Measurements from ENCODE around the gene BCKDHB.

DNA sequence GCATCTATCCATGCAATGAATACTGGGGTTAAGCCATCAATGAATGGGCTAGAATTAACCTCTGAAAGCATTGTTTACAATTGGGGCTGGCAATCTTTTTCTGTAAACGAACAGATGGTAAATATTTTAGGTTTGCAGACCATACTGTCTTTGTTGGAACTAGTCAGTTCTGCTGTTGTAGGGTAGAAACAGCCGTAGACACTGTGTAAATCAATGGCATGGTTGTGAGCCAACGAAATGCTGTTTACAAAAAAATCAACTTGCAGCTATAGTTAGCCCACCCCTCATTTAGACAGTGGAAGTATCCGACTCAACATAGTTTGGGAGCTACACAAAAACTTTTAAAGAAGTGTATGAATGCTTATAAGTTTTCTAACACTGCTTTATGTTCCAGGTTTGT, 91.5 kb downstream of the BCKDHB start:
- TF ChIP-seq NFE2L1 (CRISPR knock-in tag; IDR thresholded peaks at IDR 0.05), result no peak
- TF ChIP-seq, protein P1, sequence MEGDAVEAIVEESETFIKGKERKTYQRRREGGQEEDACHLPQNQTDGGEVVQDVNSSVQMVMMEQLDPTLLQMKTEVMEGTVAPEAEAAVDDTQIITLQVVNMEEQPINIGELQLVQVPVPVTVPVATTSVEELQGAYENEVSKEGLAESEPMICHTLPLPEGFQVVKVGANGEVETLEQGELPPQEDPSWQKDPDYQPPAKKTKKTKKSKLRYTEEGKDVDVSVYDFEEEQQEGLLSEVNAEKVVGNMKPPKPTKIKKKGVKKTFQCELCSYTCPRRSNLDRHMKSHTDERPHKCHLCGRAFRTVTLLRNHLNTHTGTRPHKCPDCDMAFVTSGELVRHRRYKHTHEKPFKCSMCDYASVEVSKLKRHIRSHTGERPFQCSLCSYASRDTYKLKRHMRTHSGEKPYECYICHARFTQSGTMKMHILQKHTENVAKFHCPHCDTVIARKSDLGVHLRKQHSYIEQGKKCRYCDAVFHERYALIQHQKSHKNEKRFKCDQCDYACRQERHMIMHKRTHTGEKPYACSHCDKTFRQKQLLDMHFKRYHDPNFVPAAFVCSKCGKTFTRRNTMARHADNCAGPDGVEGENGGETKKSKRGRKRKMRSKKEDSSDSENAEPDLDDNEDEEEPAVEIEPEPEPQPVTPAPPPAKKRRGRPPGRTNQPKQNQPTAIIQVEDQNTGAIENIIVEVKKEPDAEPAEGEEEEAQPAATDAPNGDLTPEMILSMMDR (IDR thresholded peaks at IDR 0.05), result no peak
- no peak for TF ChIP-seq KAT7 (CRISPR knock-in tag; IDR thresholded peaks at IDR 0.05; ENCODE audit: borderline replicate concordance)
- TF ChIP-seq FOXJ3 (CRISPR knock-in tag; IDR thresholded peaks at IDR 0.05; ENCODE audit: borderline replicate concordance), result no peak
- TF ChIP-seq, protein P2, sequence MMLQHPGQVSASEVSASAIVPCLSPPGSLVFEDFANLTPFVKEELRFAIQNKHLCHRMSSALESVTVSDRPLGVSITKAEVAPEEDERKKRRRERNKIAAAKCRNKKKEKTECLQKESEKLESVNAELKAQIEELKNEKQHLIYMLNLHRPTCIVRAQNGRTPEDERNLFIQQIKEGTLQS (CRISPR knock-in tag; conservative IDR thresholded peaks at IDR 0.05), result no peak
- TF ChIP-seq, protein P3, sequence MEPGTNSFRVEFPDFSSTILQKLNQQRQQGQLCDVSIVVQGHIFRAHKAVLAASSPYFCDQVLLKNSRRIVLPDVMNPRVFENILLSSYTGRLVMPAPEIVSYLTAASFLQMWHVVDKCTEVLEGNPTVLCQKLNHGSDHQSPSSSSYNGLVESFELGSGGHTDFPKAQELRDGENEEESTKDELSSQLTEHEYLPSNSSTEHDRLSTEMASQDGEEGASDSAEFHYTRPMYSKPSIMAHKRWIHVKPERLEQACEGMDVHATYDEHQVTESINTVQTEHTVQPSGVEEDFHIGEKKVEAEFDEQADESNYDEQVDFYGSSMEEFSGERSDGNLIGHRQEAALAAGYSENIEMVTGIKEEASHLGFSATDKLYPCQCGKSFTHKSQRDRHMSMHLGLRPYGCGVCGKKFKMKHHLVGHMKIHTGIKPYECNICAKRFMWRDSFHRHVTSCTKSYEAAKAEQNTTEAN (CRISPR knock-in tag; IDR thresholded peaks at IDR 0.05), result no peak
- no peak for TF ChIP-seq ZNF317 (CRISPR knock-in tag; IDR thresholded peaks at IDR 0.05; ENCODE audit: borderline replicate concordance, low read depth)
- TF ChIP-seq, protein P4, sequence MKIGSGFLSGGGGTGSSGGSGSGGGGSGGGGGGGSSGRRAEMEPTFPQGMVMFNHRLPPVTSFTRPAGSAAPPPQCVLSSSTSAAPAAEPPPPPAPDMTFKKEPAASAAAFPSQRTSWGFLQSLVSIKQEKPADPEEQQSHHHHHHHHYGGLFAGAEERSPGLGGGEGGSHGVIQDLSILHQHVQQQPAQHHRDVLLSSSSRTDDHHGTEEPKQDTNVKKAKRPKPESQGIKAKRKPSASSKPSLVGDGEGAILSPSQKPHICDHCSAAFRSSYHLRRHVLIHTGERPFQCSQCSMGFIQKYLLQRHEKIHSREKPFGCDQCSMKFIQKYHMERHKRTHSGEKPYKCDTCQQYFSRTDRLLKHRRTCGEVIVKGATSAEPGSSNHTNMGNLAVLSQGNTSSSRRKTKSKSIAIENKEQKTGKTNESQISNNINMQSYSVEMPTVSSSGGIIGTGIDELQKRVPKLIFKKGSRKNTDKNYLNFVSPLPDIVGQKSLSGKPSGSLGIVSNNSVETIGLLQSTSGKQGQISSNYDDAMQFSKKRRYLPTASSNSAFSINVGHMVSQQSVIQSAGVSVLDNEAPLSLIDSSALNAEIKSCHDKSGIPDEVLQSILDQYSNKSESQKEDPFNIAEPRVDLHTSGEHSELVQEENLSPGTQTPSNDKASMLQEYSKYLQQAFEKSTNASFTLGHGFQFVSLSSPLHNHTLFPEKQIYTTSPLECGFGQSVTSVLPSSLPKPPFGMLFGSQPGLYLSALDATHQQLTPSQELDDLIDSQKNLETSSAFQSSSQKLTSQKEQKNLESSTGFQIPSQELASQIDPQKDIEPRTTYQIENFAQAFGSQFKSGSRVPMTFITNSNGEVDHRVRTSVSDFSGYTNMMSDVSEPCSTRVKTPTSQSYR (CRISPR knock-in tag; IDR thresholded peaks at IDR 0.05), result no peak
- TF ChIP-seq, protein P5, sequence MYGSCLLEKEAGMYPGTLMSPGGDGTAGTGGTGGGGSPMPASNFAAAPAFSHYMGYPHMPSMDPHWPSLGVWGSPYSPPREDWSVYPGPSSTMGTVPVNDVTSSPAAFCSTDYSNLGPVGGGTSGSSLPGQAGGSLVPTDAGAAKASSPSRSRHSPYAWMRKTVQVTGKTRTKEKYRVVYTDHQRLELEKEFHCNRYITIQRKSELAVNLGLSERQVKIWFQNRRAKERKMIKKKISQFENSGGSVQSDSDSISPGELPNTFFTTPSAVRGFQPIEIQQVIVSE (CRISPR knock-in tag; IDR thresholded peaks at IDR 0.05; ENCODE audit: borderline replicate concordance), result no peak
- TF ChIP-seq, protein P6, sequence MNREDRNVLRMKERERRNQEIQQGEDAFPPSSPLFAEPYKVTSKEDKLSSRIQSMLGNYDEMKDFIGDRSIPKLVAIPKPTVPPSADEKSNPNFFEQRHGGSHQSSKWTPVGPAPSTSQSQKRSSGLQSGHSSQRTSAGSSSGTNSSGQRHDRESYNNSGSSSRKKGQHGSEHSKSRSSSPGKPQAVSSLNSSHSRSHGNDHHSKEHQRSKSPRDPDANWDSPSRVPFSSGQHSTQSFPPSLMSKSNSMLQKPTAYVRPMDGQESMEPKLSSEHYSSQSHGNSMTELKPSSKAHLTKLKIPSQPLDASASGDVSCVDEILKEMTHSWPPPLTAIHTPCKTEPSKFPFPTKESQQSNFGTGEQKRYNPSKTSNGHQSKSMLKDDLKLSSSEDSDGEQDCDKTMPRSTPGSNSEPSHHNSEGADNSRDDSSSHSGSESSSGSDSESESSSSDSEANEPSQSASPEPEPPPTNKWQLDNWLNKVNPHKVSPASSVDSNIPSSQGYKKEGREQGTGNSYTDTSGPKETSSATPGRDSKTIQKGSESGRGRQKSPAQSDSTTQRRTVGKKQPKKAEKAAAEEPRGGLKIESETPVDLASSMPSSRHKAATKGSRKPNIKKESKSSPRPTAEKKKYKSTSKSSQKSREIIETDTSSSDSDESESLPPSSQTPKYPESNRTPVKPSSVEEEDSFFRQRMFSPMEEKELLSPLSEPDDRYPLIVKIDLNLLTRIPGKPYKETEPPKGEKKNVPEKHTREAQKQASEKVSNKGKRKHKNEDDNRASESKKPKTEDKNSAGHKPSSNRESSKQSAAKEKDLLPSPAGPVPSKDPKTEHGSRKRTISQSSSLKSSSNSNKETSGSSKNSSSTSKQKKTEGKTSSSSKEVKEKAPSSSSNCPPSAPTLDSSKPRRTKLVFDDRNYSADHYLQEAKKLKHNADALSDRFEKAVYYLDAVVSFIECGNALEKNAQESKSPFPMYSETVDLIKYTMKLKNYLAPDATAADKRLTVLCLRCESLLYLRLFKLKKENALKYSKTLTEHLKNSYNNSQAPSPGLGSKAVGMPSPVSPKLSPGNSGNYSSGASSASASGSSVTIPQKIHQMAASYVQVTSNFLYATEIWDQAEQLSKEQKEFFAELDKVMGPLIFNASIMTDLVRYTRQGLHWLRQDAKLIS (CRISPR knock-in tag; IDR thresholded peaks at IDR 0.05; ENCODE audit: borderline replicate concordance), result no peak

All from WTC11 (cell line).